Measurements from ENCODE around the gene FAM53B.
A peak's percentile ranks its signal among the peaks of the same experiment; 100 is the strongest.
"Not testable (repeated sequence)": the region's sequence is repeated elsewhere in the genome, so short reads cannot be mapped to it uniquely, and the experiment has no call there.

FAM53B gene, protein sequence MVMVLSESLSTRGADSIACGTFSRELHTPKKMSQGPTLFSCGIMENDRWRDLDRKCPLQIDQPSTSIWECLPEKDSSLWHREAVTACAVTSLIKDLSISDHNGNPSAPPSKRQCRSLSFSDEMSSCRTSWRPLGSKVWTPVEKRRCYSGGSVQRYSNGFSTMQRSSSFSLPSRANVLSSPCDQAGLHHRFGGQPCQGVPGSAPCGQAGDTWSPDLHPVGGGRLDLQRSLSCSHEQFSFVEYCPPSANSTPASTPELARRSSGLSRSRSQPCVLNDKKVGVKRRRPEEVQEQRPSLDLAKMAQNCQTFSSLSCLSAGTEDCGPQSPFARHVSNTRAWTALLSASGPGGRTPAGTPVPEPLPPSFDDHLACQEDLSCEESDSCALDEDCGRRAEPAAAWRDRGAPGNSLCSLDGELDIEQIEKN
- 98.9 reads per million, percentile 82 among the genes with 10 or more reads in this experiment for total RNA-seq

DNA sequence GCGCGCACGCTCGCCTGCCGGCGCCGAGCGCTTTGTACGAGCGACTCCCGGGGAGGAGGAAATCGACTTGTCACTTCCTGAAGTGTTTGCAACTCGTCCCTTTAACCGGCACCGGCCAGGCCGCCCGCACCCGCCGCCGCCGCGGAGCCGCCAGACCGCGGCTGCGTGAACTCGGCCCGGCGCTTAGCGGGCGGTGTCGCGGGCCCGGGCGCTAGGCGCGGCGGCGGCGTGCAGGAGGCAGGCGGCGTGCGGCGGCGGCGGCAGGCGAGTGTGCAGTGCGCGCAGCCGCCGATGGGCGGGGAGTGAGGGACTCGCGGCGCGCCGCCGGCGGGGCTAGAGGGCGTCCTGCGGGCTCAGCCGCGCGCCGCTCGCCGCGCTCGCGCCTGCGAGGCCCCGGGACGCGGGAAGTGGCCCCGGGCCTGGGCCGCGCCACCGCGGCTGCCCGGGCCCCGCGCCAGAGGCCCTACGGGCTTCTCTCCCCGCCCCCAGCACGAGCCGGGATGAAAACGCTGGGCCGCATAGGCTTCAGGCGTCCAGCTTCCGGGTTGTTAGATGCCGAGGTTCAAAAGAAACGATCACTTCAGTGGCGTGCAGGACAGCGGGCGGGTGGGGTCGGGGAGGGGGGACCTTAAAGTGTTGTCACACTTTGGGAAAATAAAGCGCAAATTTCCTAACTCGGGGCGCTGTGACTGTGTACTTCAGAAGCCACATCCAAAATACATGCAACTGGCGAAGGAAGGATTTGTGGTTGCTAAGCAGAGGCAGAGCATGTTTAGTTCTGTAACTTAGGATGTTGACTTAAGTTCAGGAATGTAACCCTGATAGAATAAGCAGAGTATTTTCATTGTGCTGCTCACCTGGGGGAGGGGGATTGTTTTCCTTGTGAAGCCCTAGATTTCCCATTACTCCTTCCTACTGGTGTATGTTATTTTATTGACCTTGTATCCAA, at the start of gene FAM53B:
TSS of gene FAM53B (minus strand) at position 277 of the 949 bp plus-strand sequence. CDS start 37,665 bp downstream, outside the sequence.
- DNase-seq = peak; percentile 71

DNA sequence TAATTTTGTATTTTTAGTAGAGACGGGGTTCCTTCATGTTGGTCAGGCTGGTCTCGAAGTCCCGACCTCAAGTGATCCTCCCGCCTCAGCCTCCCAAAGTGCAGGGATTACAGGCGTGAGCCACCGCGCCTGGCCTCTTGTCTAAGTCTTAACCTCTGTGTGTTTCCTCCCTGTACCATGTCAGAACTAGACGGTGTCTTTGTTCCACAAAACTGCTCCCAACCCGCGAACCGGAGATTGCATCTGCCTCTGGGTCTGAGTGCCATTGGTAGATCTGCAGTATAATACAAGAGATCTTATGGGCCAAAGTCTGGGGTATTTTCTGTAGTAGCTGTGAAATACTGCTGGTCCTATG, 48.8 kb upstream of the FAM53B start:
- DNase-seq = no peak

DNA sequence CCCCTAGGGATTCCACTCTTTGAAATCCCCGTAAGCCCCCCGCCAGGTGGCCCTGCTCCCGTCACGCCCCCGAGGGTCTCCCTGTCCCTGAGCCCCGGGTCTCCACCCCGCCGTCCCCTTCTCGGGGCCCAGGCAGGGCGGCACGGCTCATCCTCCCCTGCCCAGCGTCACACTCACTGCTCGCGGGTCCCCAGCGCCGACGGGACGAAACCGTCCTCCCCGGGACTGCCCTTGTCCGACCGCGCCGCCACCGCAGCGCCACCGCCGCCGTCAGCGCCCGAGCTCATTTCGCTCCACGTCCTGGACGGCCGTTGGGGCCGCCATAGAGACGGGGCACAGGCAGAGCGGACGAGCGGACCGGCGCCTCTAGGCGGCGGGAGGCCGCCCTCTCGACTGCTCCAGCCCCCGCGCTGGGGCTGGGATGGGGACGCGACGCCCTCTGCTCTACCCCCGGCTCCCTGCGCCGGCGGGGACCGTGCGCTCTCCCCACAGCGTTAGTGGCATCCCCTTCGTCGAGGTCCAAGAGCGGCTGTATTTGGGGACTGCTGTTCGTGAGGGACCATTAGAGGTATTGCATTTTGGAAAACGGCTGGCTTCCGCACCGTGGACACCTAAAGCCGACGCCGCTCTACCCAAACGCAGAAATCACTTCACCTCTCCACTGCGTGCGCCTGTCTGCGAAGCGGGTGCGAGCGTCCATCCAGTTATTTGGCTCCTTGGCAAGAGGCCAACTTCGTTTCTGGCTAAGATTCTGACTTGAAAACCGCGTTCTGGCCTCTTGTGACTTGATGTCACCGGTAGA, 47.6 kb upstream of the FAM53B start, which contains the start of gene EEF1AKMT2:
TSS of gene EEF1AKMT2 (minus strand) at position 341 of the 802 bp plus-strand sequence. CDS start at position 287, 54 bp downstream.
- DNase-seq = peak; percentile 72

DNA sequence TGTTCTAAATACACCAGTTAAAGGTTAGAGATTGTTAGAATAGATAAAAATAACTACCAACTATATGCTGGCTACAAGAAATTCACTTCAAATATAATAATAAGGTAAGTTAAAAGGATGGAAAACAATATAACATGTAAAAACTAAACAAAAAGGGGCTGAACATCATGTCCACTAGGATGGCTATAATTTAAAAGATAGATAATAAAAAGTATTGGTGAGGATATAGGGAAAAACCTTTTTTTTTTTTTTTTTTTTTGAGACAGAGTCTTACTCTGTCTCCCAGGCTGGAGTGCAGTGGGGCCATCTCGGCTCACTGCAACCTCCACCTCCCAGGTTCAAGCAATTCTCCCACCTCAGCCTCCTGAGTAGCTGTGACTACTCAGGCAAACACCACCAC, 38.7 kb upstream of the FAM53B start:
- DNase-seq = not testable (repeated sequence)

DNA sequence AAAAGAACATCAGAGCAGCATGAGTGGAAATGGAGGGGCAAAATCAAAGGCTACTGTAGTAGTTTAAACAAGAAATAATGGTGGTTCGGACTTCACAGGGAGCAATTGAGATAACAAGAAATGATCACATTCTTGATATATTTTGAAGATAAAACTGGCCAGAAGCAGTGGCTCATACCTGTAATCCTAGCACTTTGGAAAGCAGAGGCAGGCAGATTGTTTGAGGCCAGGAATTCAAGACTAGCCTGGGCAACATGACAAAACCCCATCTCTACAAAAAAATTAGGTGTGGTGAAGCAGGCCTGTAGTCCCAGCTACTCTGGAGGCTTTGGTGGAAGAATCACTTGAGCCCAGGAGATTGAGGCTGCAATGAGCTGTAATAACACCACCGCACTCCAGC, 24.6 kb upstream of the FAM53B start:
- no peak for DNase-seq

DNA sequence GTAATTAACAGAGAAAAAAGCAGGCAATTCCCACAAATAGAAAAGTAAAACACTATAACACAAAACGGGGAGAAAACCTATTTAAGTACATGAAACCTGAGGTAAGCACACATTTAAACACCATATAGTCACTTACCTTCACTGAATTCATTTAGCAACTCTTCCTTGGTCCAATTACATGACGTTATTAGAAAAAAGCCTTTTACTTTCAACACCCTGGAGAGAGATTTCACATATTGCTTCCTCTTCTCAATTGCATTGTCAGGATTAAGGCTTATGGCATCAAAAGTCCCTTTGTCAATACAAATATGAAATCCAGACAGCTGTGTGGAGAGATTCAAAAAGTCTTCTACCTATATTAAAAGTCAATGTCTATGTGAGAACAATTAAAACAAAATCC, 21.1 kb upstream of the FAM53B start:
- DNase-seq = no peak

DNA sequence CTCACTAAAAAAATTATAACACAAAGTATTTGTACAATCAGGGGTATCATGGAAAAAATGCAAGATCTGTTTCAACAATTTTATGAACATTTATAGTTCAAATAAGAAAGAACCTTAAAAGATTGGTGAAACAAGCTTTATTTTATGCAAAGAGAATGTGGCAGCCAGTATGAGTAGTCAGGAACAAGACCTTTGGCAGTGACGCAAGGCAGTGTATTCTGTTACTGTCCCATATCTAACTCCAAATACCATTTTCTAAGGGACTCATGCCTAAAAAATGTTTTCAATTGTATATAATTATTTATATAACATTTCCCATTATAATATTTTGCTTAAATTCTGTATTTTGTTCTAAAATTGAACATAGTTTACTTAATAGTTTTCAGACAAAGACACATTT, 19.1 kb upstream of the FAM53B start:
- no peak for DNase-seq

DNA sequence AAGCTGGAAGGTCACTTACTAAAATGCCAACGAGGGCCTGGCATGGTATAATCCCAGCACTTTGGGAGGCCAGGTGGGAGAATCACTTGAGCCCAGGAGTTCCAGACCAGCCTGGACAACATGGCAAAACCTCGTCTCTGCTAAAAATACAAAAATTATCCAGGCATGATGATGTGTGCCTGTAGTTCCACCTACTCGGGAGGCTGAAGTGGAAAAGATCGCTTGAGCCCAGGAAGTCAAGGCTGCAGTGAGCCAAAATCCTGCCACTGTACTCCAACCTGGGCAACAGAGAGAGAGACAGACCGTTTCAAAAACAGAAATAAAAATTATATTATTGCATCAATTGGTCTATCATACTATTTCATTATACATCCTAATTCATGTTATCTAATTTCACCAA, 18.1 kb upstream of the FAM53B start:
- DNase-seq = no peak

DNA sequence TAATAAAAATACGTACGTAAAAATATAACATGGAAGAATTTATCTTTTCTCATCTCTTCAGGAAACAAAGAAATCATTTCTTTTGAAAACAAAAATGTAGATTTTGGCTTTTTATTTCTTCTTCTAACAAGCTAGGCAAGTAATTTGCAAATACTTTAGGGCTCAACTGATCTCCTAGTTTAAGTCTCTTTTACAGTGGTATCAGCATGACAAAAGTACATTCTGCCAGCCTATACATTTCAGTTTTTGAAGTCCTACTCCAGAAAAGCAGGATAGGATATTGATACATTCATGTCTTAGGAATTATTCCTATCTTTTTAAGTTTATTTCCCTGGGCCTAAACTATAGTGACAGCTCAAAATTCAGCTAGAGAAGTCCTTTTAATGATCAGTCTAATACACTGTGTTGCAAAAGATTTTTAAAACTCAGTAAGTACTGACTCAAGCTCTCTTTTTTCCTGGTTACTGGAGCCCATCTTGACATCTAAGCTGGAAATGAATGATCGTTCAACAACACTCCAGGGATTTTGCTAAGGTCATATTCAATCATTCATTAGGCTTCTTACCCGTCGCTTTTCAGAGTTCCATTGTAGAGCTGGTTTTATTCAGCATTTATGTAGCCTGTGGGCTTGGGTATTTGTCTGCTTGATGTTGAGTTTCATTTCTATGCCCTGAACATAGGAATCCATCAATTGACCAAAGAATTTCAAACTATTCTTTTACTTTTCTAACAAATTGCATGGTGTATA, 12.2 kb upstream of the FAM53B start:
- no peak for DNase-seq

DNA sequence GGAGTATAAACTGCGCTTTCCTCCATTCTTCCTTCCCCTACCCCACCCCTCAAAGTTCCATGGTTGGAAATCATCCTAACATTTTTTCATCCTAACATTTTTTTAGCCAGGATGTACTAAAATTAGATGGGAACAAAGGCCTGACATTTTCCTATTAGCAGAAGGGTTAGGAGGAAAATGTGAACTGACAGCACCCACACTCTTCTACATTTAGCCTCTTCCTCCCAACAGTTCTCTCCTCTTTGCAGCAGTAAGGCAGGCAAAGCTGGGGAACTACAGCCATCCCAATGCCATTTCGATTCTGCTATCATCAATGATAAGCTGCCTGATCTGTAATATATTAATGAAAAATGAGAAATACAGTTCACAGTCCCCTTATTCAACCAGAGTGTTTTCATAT, 11.4 kb upstream of the FAM53B start:
- no peak for DNase-seq

DNA sequence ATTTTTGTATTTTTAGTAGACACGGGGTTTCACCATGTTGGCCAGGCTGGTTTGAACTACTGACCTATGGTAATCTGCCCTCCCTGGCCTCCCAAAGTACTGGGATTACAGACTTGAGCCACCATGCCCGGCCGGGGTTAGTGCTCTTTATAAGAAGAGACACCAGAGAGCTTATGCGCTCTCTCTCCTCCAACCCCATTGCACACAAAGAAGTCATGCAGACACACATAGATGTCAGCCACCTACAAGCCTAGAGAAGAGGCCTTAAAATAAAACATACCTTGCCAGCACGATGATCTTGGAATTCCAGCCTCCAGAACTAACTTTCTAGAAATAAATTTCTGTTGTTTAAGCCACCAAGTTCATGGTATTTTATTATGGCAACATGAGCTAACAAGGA, 10.0 kb upstream of the FAM53B start:
- DNase-seq = no peak

DNA sequence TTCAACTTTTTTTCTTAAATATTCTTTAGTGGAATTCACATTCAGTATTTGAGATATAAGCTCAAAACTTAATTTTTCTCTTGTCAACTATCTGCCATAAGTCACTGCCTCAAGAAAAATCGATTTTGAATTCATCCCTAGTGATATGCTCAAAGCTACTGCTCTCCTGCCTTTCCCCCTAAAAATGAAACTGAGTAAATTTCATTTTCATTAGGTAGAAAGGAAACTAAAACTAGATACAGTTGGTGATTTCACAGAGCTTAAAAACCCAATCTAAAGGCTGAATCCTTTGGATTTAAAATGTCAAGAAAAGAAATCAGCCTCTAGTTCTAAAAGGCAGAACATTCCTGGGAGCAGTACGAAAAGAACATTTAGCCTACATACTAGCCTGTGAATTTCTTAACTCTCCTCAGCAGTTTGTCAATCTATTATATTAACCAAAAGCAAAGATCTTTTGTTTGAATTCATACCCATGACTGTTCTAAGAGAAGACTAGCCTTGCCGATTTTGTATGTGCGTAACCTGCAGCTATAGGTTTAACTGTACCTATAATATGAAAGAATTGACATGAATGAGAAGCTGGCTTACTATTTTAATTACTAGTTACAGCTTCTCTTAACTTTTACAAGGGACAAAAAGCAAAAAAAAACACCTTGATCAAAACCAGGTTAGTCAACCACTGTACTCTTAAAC, 4.9 kb upstream of the FAM53B start:
- DNase-seq = no peak

DNA sequence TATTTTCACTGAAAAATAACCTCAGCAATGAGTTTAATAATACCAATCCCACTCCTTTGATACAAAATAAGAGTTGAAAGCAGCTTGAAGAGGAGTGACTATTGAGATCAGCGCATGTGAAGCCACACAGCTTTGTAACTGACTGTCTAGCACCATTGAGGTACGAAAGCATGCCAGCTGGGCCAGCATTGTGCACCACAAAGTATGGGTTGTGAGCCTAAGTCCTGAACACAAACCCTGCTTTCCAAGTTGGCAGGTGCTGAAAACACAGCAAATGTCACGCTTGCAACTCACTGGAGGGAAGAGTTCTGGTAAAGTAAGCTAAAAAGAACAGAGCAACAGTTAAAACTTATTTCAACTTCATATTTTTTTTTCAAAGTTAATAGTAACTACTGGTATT, 4.0 kb upstream of the FAM53B start:
- DNase-seq = no peak

DNA sequence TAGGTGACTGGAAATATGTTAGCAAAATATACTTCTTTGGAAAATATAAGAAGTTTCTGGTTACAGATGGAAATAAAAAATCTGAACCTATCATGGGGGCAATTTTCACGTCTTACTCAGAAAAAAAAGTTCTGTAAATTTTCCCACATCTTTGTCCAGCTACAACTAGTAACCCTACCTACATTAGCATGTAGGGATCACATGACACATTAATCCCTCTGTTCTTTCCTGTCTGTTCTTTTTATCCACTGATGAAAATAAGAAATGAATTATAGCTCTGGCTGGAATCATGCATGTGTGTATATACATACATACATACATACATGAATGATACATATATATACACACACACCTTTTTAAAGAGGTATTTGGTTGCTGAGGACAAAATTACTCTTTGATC, 3.6 kb upstream of the FAM53B start:
- DNase-seq = no peak

DNA sequence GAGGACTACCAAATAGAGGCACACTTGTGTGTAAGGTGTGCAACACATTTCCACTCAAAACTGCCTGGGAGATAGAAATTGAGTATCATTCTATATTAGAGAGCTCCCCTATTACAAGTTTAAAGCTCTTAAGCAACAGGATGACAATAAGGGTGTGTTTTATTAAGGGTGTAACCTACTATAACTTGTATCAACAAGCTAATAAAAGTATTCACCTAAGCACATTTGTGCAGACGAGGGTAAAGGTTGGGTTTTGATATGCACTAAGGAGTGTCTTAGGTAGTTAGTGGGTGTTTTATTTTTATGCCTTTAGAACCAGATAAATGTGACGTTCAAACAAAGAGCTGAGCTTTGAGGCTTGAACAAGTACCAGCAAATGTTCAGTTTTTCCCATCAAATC, 2.8 kb upstream of the FAM53B start:
- DNase-seq = no peak

DNA sequence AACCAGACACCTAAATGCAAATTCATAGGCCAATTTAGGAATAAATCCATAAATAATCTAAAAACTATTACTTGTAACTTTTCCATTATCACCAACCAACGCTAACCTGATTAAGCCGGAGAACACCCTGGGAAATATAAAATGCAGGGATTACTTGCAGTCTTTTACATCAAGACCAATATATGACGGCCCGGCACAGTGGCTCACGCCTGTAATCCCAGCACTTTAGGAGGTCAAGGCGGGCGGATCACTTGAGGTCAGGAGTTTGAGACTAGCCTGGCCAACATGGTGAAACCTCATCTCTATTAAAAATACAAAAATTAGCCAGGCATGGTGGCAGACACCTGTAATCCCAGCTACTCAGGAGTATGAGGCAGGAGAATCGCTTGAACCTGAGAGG, 2.3 kb upstream of the FAM53B start:
- DNase-seq = not testable (repeated sequence)

DNA sequence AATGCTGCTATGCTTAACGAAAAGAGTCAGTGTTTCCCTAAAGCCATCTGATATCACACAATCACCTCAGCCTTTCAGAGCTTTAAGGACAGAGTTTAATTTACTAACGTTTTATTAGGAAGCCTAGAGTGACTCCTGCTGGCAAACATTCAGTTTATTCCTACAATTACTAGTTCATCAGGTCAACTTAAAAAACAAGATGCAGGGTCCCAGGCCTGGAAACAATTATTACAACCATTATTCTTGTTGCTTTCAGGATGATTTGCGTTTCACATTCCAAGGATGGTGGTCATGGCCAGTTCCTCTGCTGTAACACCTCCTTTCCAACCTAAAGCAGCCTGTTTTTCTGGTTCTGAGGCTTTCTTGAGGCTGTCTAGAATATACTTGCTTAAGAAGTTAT, 1.5 kb upstream of the FAM53B start:
- DNase-seq = peak; percentile 42

DNA sequence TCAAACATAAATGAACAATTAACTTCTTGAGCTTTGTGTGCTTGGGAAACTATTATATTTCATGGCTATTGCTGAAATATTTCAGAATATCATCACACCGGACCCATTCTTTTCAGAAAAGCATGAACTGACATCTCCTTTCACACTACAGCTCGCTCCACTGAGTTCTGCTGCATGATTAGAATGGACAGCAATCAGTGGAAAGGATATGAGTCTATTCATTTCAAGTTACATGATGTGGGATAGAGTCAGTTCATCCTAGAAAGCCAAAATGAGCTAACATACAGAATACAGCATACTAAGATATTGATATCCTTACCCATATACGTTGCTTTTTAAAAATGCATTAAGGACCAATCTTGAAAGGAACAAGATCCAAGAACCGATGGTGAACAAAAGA, 1.1 kb upstream of the FAM53B start:
- DNase-seq = no peak

DNA sequence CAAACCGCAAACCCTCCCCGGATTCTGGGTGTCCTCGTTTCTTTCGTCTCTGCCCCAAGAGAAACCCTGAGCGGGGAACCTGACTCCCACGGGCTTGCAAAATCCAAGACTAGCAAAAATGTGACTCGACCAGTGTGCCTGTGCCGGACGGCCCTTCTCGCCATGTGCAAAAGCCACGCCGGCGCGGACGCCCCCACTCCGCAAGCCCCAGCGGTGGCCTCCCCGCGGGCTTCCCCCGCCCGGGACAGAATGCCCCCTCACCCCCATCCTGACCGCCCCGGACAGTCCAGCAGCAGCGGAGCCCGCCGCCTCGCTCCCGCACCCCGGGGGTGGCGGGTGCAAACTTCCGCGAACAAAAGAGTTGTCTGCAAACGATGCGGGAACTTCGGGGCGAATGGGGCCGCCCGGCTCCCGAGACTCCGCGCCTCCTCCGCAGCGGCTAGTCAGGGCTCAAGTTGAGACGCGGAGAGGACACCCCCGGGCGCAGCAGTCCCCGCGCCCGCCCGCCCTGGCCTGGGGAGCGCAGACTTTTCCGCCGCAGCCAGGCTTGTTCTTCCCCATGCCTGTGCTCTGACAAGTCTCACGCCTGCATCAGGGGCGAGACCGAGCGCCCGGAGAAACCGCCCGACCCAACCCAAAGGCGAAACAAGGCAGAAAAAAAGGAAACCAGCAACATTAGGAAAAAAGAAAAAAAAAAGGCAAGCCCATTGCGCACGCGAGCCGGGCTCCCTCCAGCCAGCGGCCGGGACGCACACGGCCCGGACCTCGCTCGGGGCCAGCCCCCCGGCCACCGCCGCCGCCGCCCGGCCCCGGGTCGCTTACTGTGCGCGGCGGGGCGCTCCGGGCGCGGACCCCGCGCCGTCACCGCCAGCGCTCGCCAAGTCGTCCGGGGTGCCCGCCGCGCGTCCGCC, 732 bp downstream of the FAM53B start:
- DNase-seq = no peak

Measured in effector CD4-positive, alpha-beta T cell (primary cell).